ENCODE data around the gene GRAMD1C.

- TF ChIP-seq TARDBP (IDR thresholded peaks at IDR 0.05) = no peak
- no peak for TF ChIP-seq NFRKB (IDR thresholded peaks at IDR 0.05)
- TF ChIP-seq BHLHE40 (IDR thresholded peaks at IDR 0.05; ENCODE audit: borderline replicate concordance) = no peak
- no peak for TF ChIP-seq HDGF (IDR thresholded peaks at IDR 0.05; ENCODE audit: borderline replicate concordance)
- TF ChIP-seq SP1 (IDR thresholded peaks at IDR 0.05) = no peak
- TF ChIP-seq, protein P1, sequence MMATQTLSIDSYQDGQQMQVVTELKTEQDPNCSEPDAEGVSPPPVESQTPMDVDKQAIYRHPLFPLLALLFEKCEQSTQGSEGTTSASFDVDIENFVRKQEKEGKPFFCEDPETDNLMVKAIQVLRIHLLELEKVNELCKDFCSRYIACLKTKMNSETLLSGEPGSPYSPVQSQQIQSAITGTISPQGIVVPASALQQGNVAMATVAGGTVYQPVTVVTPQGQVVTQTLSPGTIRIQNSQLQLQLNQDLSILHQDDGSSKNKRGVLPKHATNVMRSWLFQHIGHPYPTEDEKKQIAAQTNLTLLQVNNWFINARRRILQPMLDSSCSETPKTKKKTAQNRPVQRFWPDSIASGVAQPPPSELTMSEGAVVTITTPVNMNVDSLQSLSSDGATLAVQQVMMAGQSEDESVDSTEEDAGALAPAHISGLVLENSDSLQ (IDR thresholded peaks at IDR 0.05) = no peak
- TF ChIP-seq FOXM1 (IDR thresholded peaks at IDR 0.05; ENCODE audit: borderline replicate concordance) = no peak
- no peak for TF ChIP-seq LEF1 (IDR thresholded peaks at IDR 0.05; ENCODE audit: borderline replicate concordance)
- TF ChIP-seq ELF4 (IDR thresholded peaks at IDR 0.05) = no peak
- no peak for TF ChIP-seq ARNT (IDR thresholded peaks at IDR 0.05)
- no peak for TF ChIP-seq FOXA1 (IDR thresholded peaks at IDR 0.05)
- TF ChIP-seq SUZ12 (IDR thresholded peaks at IDR 0.05) = no peak
- TF ChIP-seq FOXK2 (IDR thresholded peaks at IDR 0.05) = no peak
- no peak for TF ChIP-seq ZNF384 (IDR thresholded peaks at IDR 0.05)
Observed at GRCh38 chr3:113829576-113830354, 8.8 kb upstream of the GRAMD1C start.
